Ovary (tissue), 3 donors: ENCODE measurements around the gene TAF11L6.

ENCODE experiments used
- POLR2A ChIP-seq: fragments of 450-650 bp; IDR thresholded peaks from one replicate; pipeline ENCODE4 v1.6.1; 2017; ENCODE audit warnings: antibody characterized with exemption, mild to moderate bottlenecking, moderate library complexity
- TF ChIP-seq, protein P1 (sequence below), 3 donors: fragments of 450-650 bp in 2 of 3; fragments of 200-600 bp in 1 of 3; IDR thresholded peaks; one replicate each; pipeline versions ENCODE4 v1.5.1 to v1.8.0; 2016 to 2022; ENCODE audit warnings: antibody characterized with exemption in 3 of 3, mild to moderate bottlenecking in 1 of 3
- donor health status: DM: no; HTN: no; CAD: no.

DNA sequence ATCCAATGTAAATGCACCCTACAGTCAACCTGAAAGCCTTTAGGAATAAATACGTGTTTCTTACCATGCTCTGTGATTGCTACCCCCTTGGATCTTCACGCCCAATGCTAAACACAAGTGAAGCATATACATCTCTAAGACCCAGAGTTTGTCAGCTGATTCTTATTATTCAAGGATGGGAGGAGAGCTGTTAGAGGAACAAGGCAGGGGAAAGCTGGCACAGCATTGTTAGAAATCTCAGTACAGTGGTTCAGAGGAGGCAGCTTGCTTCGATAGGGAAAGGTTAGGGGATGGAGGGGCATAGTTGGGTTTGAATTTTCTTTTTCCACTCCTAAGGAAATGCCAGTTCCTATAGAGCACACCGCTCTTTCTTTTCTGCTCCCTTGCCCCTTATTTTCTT lies 47.1 kb upstream of the TAF11L6 start:
- TF ChIP-seq, protein P1, sequence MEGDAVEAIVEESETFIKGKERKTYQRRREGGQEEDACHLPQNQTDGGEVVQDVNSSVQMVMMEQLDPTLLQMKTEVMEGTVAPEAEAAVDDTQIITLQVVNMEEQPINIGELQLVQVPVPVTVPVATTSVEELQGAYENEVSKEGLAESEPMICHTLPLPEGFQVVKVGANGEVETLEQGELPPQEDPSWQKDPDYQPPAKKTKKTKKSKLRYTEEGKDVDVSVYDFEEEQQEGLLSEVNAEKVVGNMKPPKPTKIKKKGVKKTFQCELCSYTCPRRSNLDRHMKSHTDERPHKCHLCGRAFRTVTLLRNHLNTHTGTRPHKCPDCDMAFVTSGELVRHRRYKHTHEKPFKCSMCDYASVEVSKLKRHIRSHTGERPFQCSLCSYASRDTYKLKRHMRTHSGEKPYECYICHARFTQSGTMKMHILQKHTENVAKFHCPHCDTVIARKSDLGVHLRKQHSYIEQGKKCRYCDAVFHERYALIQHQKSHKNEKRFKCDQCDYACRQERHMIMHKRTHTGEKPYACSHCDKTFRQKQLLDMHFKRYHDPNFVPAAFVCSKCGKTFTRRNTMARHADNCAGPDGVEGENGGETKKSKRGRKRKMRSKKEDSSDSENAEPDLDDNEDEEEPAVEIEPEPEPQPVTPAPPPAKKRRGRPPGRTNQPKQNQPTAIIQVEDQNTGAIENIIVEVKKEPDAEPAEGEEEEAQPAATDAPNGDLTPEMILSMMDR (IDR thresholded peaks at IDR 0.05) = no peak
- no peak for TF ChIP-seq POLR2A
